Immature natural killer cell (primary cell): Measurements from ENCODE around the gene DMTF1. TPM values are rescaled to one million over a fixed set of nuclear protein-coding genes. Genes with fewer than 3 reads are reported as not detected.

ENCODE experiments used
- DNase-seq, 3 donors: peaks; one replicate each; pipeline ENCODE4 v3.0.0; 2022; ENCODE audit warnings: mixed read lengths in 1 of 3
- H3K27ac Mint-ChIP-seq, 6 donors: one replicate each; pipeline ENCODE4 v1.8.0; 2020; ENCODE audit warnings: mixed read lengths in 6 of 6, mild to moderate bottlenecking in 5 of 6, inconsistent platforms in 4 of 6, moderate library complexity in 3 of 6
- H3K27me3 Mint-ChIP-seq, 3 donors: one replicate each; pipeline ENCODE4 v1.8.0; 2020 to 2021; ENCODE audit warnings: low read depth in 3 of 3, mild to moderate bottlenecking in 3 of 3, mixed read lengths in 3 of 3, moderate library complexity in 3 of 3, inconsistent platforms in 1 of 3
- H3K36me3 Mint-ChIP-seq, 3 donors: one replicate each; pipeline ENCODE4 v1.8.0; 2020; ENCODE audit warnings: mixed read lengths in 3 of 3, inconsistent platforms in 2 of 3, mild to moderate bottlenecking in 2 of 3
- H3K4me1 Mint-ChIP-seq, 2 donors: one replicate each; pipeline ENCODE4 v1.8.0; 2020; ENCODE audit warnings: inconsistent platforms in 2 of 2, mild to moderate bottlenecking in 2 of 2, mixed read lengths in 2 of 2, moderate library complexity in 1 of 2
- H3K4me3 Mint-ChIP-seq, 5 donors: one replicate each; pipeline ENCODE4 v1.8.0; 2020; ENCODE audit warnings: mild to moderate bottlenecking in 5 of 5, mixed read lengths in 5 of 5, inconsistent platforms in 3 of 5, moderate library complexity in 3 of 5
- H3K9me3 Mint-ChIP-seq, 6 donors: one replicate each; pipeline ENCODE4 v1.8.0; 2020; ENCODE audit warnings: mild to moderate bottlenecking in 6 of 6, mixed read lengths in 6 of 6, inconsistent platforms in 4 of 6, moderate library complexity in 3 of 6
- polyA plus RNA-seq, 3 donors: library from polyadenylated mRNA; unstranded; fragments of 300-500 nt; fragmentation: Illumina TruSeq; gene quantifications; one replicate each; pipeline ENCODE4 v1.2.3, GENCODE V29; 2021

DMTF1 gene
- polyA plus RNA-seq, 3 donors from 2014 or later, result 2.8 to 21.7 (median 11.7) TPM

- Mint-ChIP-seq H3K4me1 (no peaks in the 10 kb centered on the region), H3K9me3 (no peaks in the 10 kb centered on the region), H3K27ac (no peak overlapping the region), H3K36me3 (no peaks in the 10 kb centered on the region), H3K27me3 (peaks cover 0 to 6% (median 5%) of the 10 kb centered on the region in 3 donors), H3K4me3 (no peak overlapping the region)
- no peak for DNase-seq
These were observed 23.4 kb upstream of the DMTF1 start for GRCh38 chr7:87128861-87129267.

DNA sequence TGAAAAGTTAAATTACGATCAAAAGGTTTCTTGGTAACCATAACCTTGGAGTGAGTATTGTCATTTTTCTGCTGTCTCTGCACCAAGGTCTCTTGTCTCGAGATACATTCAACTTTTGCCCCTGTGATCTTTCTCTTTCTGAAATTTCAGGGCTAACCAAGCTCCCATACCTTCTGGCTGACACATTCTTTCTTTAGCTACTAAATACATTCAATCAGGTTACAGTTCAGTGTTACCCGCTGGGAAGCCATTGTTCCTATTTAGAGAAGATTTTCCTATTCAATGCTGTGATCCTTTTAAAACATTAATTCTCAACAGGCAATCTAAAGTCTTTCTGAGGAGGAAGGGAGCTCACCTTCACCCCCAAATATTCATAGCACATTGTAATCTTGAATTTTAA is 22.9 kb upstream of the DMTF1 start:
- H3K4me1 Mint-ChIP-seq, result no peaks in the 10 kb centered on the region
- H3K36me3 Mint-ChIP-seq, result no peaks in the 10 kb centered on the region
- no peak for DNase-seq
- H3K27ac Mint-ChIP-seq, result no peak overlapping the region
- H3K27me3 Mint-ChIP-seq, result peaks cover 0 to 6% (median 5%) of the 10 kb centered on the region in 3 donors
- no peaks in the 10 kb centered on the region for H3K9me3 Mint-ChIP-seq
- no peak overlapping the region for H3K4me3 Mint-ChIP-seq

DNA sequence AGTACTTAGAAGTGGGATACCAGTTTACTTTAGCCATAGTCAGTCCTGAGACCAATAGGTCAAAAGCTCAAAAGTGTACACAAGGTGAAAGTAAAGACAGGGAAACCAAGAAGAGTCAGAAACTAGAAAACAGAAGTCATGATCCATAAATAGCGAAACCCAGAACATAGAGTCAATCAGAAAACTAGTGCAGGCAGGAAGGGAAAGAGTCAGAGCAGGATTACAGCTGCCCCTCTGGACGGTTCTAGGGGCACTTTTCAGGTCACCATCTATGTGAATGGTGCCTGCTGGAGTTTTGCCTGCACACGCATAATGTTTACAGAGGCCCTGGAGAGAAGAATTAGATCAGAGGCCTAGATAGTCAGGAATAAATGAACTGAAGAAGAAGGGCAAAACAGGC is 22.4 kb upstream of the DMTF1 start:
- H3K27ac Mint-ChIP-seq, result no peak overlapping the region
- peaks cover 0 to 6% (median 5%) of the 10 kb centered on the region in 3 donors for H3K27me3 Mint-ChIP-seq
- H3K36me3 Mint-ChIP-seq, result no peaks in the 10 kb centered on the region
- no peaks in the 10 kb centered on the region for H3K4me1 Mint-ChIP-seq
- no peaks in the 10 kb centered on the region for H3K9me3 Mint-ChIP-seq
- H3K4me3 Mint-ChIP-seq, result no peak overlapping the region
- no peak for DNase-seq

- peaks cover 0 to 6% (median 6%) of the 10 kb centered on the region in 3 donors for H3K27me3 Mint-ChIP-seq
- no peaks in the 10 kb centered on the region for H3K36me3 Mint-ChIP-seq
- H3K27ac Mint-ChIP-seq, result no peak overlapping the region
- H3K9me3 Mint-ChIP-seq, result no peaks in the 10 kb centered on the region
- H3K4me3 Mint-ChIP-seq, result no peak overlapping the region
- DNase-seq, result no peak
- no peaks in the 10 kb centered on the region for H3K4me1 Mint-ChIP-seq
These were observed 20.5 kb upstream of the DMTF1 start for GRCh38 chr7:87131771-87132170.

DNA sequence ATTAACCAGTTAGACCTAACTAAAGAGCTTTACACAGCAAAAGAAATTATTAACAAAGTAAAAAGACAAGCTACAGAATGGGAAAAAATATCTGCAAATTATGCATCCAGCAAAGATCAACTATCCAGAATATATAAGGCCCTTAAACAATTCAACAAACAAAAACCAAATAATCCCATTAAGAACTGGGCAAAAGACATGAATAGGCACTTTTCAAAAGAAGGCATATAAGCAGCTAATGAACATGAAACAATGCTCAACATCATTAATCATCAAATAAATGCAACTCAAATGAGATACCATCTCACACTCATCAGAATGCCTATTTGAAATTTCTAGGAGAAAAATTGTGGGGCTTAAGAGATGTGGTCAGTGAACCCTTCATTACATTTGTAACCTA is 15.0 kb upstream of the DMTF1 start:
- H3K27me3 Mint-ChIP-seq, result peaks cover 2 to 12% (median 9%) of the 10 kb centered on the region in 3 donors
- H3K4me1 Mint-ChIP-seq, result no peaks in the 10 kb centered on the region
- H3K4me3 Mint-ChIP-seq, result no peak overlapping the region
- no peaks in the 10 kb centered on the region for H3K36me3 Mint-ChIP-seq
- H3K9me3 Mint-ChIP-seq, result no peaks in the 10 kb centered on the region
- H3K27ac Mint-ChIP-seq, result no peak overlapping the region
- DNase-seq, result no peak

DNA sequence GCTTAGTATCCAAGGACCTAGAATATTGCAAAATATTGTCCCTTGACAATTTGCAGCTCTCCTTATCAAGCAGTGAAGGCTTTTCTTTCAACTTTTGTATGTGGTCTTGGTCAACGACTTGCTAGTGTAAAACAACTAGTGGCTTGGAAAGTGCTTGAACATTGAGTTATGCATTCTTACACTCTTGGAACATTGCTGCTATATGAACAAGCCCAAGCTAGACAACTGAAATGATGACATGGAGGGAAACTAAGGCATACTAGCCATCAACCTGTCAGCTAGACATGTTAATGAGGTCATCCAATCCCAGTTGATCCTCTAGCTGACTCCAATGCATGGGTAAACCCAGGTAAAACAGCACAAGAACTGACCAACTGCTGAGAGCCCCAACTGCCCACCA is 12.7 kb upstream of the DMTF1 start:
- Mint-ChIP-seq H3K9me3 (no peaks in the 10 kb centered on the region), H3K27ac (no peak overlapping the region), H3K4me1 (peaks cover 7 to 8% of the 10 kb centered on the region in 2 donors), H3K4me3 (no peak overlapping the region), H3K36me3 (no peaks in the 10 kb centered on the region), H3K27me3 (peaks cover 2 to 8% (median 4%) of the 10 kb centered on the region in 3 donors)
- DNase-seq, result no peak

DNA sequence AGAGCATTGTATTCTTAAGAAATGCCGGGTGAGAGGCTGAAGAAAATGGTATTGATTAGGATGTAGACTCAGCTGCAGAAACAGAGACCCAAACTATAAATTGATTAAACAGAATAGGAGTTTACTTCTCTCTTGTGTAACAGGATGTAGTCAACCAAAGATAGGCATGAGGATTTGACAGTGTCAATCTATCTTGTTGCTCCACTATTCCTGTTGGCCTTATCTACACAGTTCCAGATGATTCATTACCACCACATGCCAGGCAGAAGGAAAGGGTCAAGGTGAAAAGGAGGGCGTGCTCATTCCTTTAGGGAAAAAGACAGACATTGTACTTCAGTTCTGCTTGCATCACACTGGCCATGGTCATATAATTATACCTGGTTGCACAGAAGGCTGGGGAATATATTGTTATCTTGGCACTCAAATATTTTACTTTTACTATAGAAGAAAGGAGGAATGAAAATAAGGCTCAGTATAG is 11.9 kb upstream of the DMTF1 start:
- H3K36me3 Mint-ChIP-seq, result no peaks in the 10 kb centered on the region
- H3K27me3 Mint-ChIP-seq, result peaks cover 2 to 5% (median 4%) of the 10 kb centered on the region in 3 donors
- peaks cover 7 to 12% of the 10 kb centered on the region in 2 donors for H3K4me1 Mint-ChIP-seq
- no peaks in the 10 kb centered on the region for H3K9me3 Mint-ChIP-seq
- H3K4me3 Mint-ChIP-seq, result no peak overlapping the region
- DNase-seq, result no peak
- no peak overlapping the region for H3K27ac Mint-ChIP-seq

GRCh38 chr7:87144173-87144657 is 8.0 kb upstream of the DMTF1 start:
- no peaks in the 10 kb centered on the region for H3K36me3 Mint-ChIP-seq
- no peak overlapping the region for H3K4me3 Mint-ChIP-seq
- H3K9me3 Mint-ChIP-seq, result no peaks in the 10 kb centered on the region
- peak overlapping the region in 3 of 6 donors; percentile 4 to 63 (median 6) for H3K27ac Mint-ChIP-seq
- peak in 1 of 3 donors; percentile 14 for DNase-seq
- H3K4me1 Mint-ChIP-seq, result peaks cover 7 to 12% of the 10 kb centered on the region in 2 donors
- peaks cover 0 to 2% (median 1%) of the 10 kb centered on the region in 3 donors for H3K27me3 Mint-ChIP-seq

DNA sequence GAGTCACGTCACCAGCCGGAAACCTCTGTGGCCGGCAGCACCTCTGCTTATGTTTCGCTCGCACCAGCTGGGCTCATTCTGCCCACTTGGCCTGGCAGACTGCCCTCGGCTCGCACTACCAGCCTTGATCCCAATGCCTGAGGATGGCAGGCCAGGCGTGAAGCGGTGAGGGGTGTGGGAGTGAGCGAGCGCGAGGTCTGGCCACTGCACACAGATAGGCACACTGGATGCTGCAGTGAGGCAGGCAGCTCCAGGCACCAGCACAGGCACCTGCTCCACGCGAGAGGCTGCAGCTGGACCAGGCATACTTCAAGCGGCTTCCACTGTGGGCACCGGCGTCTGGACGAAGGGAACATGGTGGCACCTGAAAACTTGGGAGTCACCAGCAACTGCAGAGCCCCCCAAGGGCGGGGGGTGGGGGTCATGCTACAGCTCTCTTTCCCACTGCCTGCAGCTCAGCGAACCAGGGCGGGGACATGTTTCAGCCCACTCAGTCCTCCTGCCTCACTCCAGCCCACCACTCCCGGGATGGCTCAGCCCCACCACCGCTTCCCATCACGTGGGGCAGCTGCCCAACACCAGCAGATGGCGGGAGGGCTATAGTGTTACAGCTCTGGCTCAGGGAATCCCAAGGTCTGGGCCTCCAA is 5.4 kb upstream of the DMTF1 start:
- DNase-seq, result no peak
- peaks cover 2 to 7% (median 4%) of the 10 kb centered on the region in 3 donors for H3K27me3 Mint-ChIP-seq
- no peak overlapping the region for H3K27ac Mint-ChIP-seq
- no peak overlapping the region for H3K4me3 Mint-ChIP-seq
- H3K36me3 Mint-ChIP-seq, result no peaks in the 10 kb centered on the region
- H3K4me1 Mint-ChIP-seq, result peaks cover 11 to 17% of the 10 kb centered on the region in 2 donors
- no peaks in the 10 kb centered on the region for H3K9me3 Mint-ChIP-seq

- no peak for DNase-seq
- Mint-ChIP-seq H3K4me3 (no peak overlapping the region), H3K36me3 (no peaks in the 10 kb centered on the region), H3K4me1 (peaks cover 14 to 20% of the 10 kb centered on the region in 2 donors), H3K27me3 (peaks cover 6 to 12% (median 11%) of the 10 kb centered on the region in 3 donors), H3K9me3 (no peaks in the 10 kb centered on the region), H3K27ac (no peak overlapping the region)
These were observed 4.8 kb upstream of the DMTF1 start for GRCh38 chr7:87147500-87147899.

GRCh38 chr7:87148332-87148955 is 3.8 kb upstream of the DMTF1 start:
- Mint-ChIP-seq H3K4me3 (no peak overlapping the region), H3K36me3 (peaks cover 0 to 4% (median 0%) of the 10 kb centered on the region in 3 donors), H3K27me3 (peaks cover 6 to 18% (median 17%) of the 10 kb centered on the region in 3 donors), H3K4me1 (peaks cover 21 to 28% of the 10 kb centered on the region in 2 donors), H3K9me3 (no peaks in the 10 kb centered on the region), H3K27ac (no peak overlapping the region)
- peak in 1 of 3 donors; percentile 19 for DNase-seq

DNA sequence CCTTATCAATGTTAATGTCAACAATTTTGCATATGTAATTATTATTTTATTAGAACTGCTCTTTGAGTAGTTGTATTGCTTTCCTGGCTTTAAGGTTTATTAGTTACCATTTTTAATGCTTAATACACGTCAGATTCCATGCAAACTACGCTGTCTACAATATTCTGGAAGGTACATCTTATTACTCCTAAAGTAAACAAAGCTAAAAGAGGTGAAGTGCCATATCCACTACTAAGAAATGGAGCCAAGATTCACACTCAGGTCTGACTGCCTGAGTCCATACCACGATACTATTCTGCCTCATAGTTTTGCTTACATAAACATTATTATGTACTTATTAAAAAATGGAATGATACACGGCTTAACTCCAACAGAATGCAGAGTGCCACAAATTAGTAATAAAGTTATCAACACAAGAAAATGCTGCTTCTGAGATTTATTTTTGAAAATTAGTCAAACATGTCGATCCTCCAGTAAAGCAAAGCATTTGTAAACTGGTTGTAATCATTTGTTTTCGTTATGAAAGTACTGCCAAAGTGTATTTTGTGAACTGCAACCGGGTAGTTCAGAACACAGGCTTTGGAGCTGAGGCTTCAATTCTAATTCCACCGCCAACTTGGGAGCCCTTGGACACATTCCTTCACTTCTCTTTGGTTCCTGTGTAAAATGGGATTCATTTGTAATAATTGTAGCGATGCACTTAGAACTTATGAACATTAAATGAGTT is 1.1 kb upstream of the DMTF1 start:
- Mint-ChIP-seq H3K36me3 (peaks cover 0 to 4% (median 0%) of the 10 kb centered on the region in 3 donors), H3K9me3 (no peaks in the 10 kb centered on the region), H3K27ac (peak overlapping the region; percentile 97 to 99 (median 98)), H3K4me1 (peaks cover 37 to 43% of the 10 kb centered on the region in 2 donors), H3K27me3 (peaks cover 6 to 18% (median 17%) of the 10 kb centered on the region in 3 donors), H3K4me3 (peak overlapping the region; percentile 95 to 99 (median 97))
- no peak for DNase-seq

DNA sequence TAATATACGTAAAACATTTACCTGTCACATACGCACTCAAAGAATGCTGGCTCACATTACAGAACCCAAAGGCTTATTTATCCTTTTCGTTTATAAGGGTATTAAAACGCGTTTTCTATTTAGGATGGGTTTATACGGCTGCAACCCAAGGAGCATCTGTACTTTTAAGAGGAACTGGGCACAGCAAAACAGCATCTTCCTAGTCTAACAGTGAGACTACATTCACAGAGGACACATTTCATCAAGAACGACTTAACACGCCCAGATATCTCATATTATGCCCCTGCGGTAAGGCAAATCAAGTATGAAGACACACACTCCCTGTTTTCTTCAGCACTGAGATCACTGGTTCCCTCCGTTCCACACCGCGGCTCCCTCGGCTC is 533 bp upstream of the DMTF1 start:
- Mint-ChIP-seq H3K27me3 (peaks cover 6 to 18% (median 17%) of the 10 kb centered on the region in 3 donors), H3K9me3 (no peaks in the 10 kb centered on the region), H3K27ac (peak overlapping the region; percentile 97 to 99 (median 98)), H3K36me3 (peaks cover 0 to 4% (median 0%) of the 10 kb centered on the region in 3 donors), H3K4me1 (peaks cover 43 to 49% of the 10 kb centered on the region in 2 donors), H3K4me3 (peak overlapping the region; percentile 95 to 99 (median 97))
- no peak for DNase-seq
